ENCODE data around the gene ITGA1. TPM values are rescaled to one million over a fixed set of nuclear protein-coding genes. Genes with fewer than 3 reads are reported as not detected.
"Not testable (repeated sequence)": the region's sequence is repeated elsewhere in the genome, so short reads cannot be mapped to it uniquely, and the experiment has no call there.

The ITGA1 gene
- total RNA-seq, 1 donor from 2014 or later = 346 TPM

- Mint-ChIP-seq H3K9me3 (ENCODE audit: low read depth) (no peaks in the 10 kb centered on the region), H3K4me3 (ENCODE audit: unreplicated experiment) (peak overlapping the region; percentile 58), H3K27ac (ENCODE audit: unreplicated experiment) (peak overlapping the region; percentile 99), H3K4me1 (ENCODE audit: low read depth) (peaks cover 92% of the 10 kb centered on the region), H3K36me3 (ENCODE audit: low read depth) (peaks cover 4% of the 10 kb centered on the region), H3K27me3 (ENCODE audit: low read depth) (no peaks in the 10 kb centered on the region)
- DNase-seq (ENCODE audit: low spot score) = no peak
- no peak for TF ChIP-seq CTCF (IDR thresholded peaks at IDR 0.05)
Observed at GRCh38 chr5:52840277-52841050, 52.7 kb downstream of the ITGA1 start.

- H3K27ac Mint-ChIP-seq (ENCODE audit: unreplicated experiment) = peak overlapping the region; percentile 99
- H3K9me3 Mint-ChIP-seq (ENCODE audit: low read depth) = no peaks in the 10 kb centered on the region
Observed at GRCh38 chr5:52841114-52841513, 53.4 kb downstream of the ITGA1 start.

GRCh38 chr5:52842111-52842510 is 54.4 kb downstream of the ITGA1 start:
- no peak for DNase-seq (ENCODE audit: low spot score)
- peak overlapping the region; percentile 99 for H3K27ac Mint-ChIP-seq (ENCODE audit: unreplicated experiment)
- no peaks in the 10 kb centered on the region for H3K9me3 Mint-ChIP-seq (ENCODE audit: low read depth)
- H3K4me1 Mint-ChIP-seq (ENCODE audit: low read depth) = peaks cover 92% of the 10 kb centered on the region
- no peaks in the 10 kb centered on the region for H3K36me3 Mint-ChIP-seq (ENCODE audit: low read depth)
- H3K27me3 Mint-ChIP-seq (ENCODE audit: low read depth) = no peaks in the 10 kb centered on the region
- no peak overlapping the region for H3K4me3 Mint-ChIP-seq (ENCODE audit: unreplicated experiment)
- no peak for TF ChIP-seq CTCF (IDR thresholded peaks at IDR 0.05)

More at GRCh38 chr5:52841114-52841513, 53.4 kb downstream of the ITGA1 start:
- Mint-ChIP-seq H3K27me3 (ENCODE audit: low read depth) (no peaks in the 10 kb centered on the region), H3K4me1 (ENCODE audit: low read depth) (peaks cover 92% of the 10 kb centered on the region), H3K4me3 (ENCODE audit: unreplicated experiment) (peak overlapping the region; percentile 58), H3K36me3 (ENCODE audit: low read depth) (peaks cover 1% of the 10 kb centered on the region)
- TF ChIP-seq CTCF (IDR thresholded peaks at IDR 0.05) = no peak
- DNase-seq (ENCODE audit: low spot score) = no peak

- peaks cover 78% of the 10 kb centered on the region for H3K4me1 Mint-ChIP-seq (ENCODE audit: low read depth)
- no peaks in the 10 kb centered on the region for H3K9me3 Mint-ChIP-seq (ENCODE audit: low read depth)
- H3K27ac Mint-ChIP-seq (ENCODE audit: unreplicated experiment) = peak overlapping the region; percentile 77
- H3K36me3 Mint-ChIP-seq (ENCODE audit: low read depth) = peaks cover 4% of the 10 kb centered on the region
- H3K4me3 Mint-ChIP-seq (ENCODE audit: unreplicated experiment) = no peak overlapping the region
- no peak for DNase-seq (ENCODE audit: low spot score)
- no peaks in the 10 kb centered on the region for H3K27me3 Mint-ChIP-seq (ENCODE audit: low read depth)
- no peak for TF ChIP-seq CTCF (IDR thresholded peaks at IDR 0.05)
Observed at GRCh38 chr5:52844885-52845284, 57.2 kb downstream of the ITGA1 start.

GRCh38 chr5:52846182-52846842 is 58.6 kb downstream of the ITGA1 start:
- no peak for DNase-seq (ENCODE audit: low spot score)
- Mint-ChIP-seq H3K36me3 (ENCODE audit: low read depth) (peaks cover 10% of the 10 kb centered on the region), H3K4me3 (ENCODE audit: unreplicated experiment) (no peak overlapping the region), H3K9me3 (ENCODE audit: low read depth) (no peaks in the 10 kb centered on the region), H3K27me3 (ENCODE audit: low read depth) (no peaks in the 10 kb centered on the region), H3K27ac (ENCODE audit: unreplicated experiment) (peak overlapping the region; percentile 84), H3K4me1 (ENCODE audit: low read depth) (peaks cover 63% of the 10 kb centered on the region)
- TF ChIP-seq CTCF (IDR thresholded peaks at IDR 0.05) = no peak

GRCh38 chr5:52848688-52849087 is 61.0 kb downstream of the ITGA1 start:
- Mint-ChIP-seq H3K36me3 (ENCODE audit: low read depth) (peaks cover 23% of the 10 kb centered on the region), H3K4me1 (ENCODE audit: low read depth) (peaks cover 57% of the 10 kb centered on the region)
- H3K27ac Mint-ChIP-seq (ENCODE audit: unreplicated experiment); DNase-seq (ENCODE audit: low spot score); H3K9me3 Mint-ChIP-seq (ENCODE audit: low read depth); H3K27me3 Mint-ChIP-seq (ENCODE audit: low read depth); H3K4me3 Mint-ChIP-seq (ENCODE audit: unreplicated experiment): not testable (repeated sequence)
